ENCODE data around the gene TUBB6. TPM values are rescaled to one million over a fixed set of nuclear protein-coding genes. Genes with fewer than 3 reads are reported as not detected.

TUBB6 gene
- polyA plus RNA-seq, 1 donor from 2014 or later: 3.8 TPM

- H3F3A ChIP-seq (ENCODE audit: insufficient read depth, low read length, poor library complexity, severe bottlenecking): no peaks in the 10 kb centered on the region
- TF ChIP-seq POLR2AphosphoS5 (IDR thresholded peaks at IDR 0.05) (no peak), EP300 (conservative IDR thresholded peaks at IDR 0.05; ENCODE audit: poor library complexity, severe bottlenecking) (no peak), TAF1 (IDR thresholded peaks at IDR 0.05; ENCODE audit: low read depth) (no peak), MXI1 (conservative IDR thresholded peaks at IDR 0.05; ENCODE audit: poor library complexity, severe bottlenecking) (no peak), REST (IDR thresholded peaks at IDR 0.05; ENCODE audit: borderline replicate concordance) (no peak)
- H2AFZ ChIP-seq (ENCODE audit: low read depth, low read length): no peak overlapping the region
- H3K9me2 ChIP-seq (ENCODE audit: insufficient read depth, low read length): no peaks in the 10 kb centered on the region
- H3K9ac ChIP-seq (ENCODE audit: low read length): no peak overlapping the region
- no peaks in the 10 kb centered on the region for H3K36me3 ChIP-seq (ENCODE audit: insufficient read depth, low read length)
- no peaks in the 10 kb centered on the region for H3K27me3 ChIP-seq (ENCODE audit: insufficient read depth, low read depth, low read length)
- no peak overlapping the region for H3K4me3 ChIP-seq (ENCODE audit: low read length)
- no peaks in the 10 kb centered on the region for H3K79me2 ChIP-seq (replicated peaks; ENCODE audit: insufficient read depth, low read length)
- no peak overlapping the region for H3K4me2 ChIP-seq (ENCODE audit: low read length)
- H3K9me3 ChIP-seq (ENCODE audit: low read length): no peaks in the 10 kb centered on the region
- no peaks in the 10 kb centered on the region for H4K20me1 ChIP-seq (ENCODE audit: insufficient read depth)
- no peak overlapping the region for H3K27ac ChIP-seq (ENCODE audit: low read length)
Measured at GRCh38 chr18:12328179-12328823, 20.3 kb downstream of the TUBB6 start.

DNA sequence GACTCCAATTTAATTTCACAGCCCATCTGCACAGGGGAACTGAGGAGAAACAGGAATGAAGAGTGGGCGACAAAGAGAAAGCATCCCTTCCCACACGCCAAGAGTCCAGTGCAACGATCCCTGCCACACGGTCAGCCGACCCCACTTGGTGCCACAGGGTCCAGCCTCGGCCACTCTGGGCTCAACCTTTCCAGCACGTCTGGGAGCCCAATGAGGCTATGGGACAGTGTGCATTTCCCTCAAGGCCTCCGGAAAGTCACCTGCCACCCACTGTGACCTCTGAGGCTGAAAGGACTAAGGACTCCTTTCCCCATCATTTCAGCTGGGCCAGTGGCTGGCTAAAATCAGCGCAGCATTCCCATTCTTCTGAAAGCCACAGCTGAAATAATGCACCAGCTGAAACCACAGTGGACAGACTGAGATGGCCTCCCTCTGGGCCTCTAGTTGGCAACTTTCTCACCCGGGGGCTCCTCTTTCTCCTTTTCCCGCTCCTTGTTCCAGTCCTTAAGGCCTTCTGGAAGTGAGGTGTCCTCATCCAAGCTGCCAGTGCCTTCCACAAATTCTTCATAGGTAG lies 21.2 kb downstream of the TUBB6 start:
- Histone ChIP-seq H4K20me1 (ENCODE audit: insufficient read depth) (no peaks in the 10 kb centered on the region), H3K9me2 (ENCODE audit: insufficient read depth, low read length) (no peaks in the 10 kb centered on the region), H3K79me2 (replicated peaks; ENCODE audit: insufficient read depth, low read length) (no peaks in the 10 kb centered on the region), H3K9ac (ENCODE audit: low read length) (no peak overlapping the region), H2AFZ (ENCODE audit: low read depth, low read length) (no peak overlapping the region), H3K4me2 (ENCODE audit: low read length) (no peak overlapping the region), H3K27me3 (ENCODE audit: insufficient read depth, low read depth, low read length) (no peaks in the 10 kb centered on the region), H3K27ac (ENCODE audit: low read length) (no peak overlapping the region), H3K36me3 (ENCODE audit: insufficient read depth, low read length) (no peaks in the 10 kb centered on the region), H3K4me3 (ENCODE audit: low read length) (no peak overlapping the region), H3K9me3 (ENCODE audit: low read length) (no peaks in the 10 kb centered on the region), H3F3A (ENCODE audit: insufficient read depth, low read length, poor library complexity, severe bottlenecking) (no peaks in the 10 kb centered on the region)
- TF ChIP-seq SMC3 (conservative IDR thresholded peaks at IDR 0.05; ENCODE audit: poor library complexity) (no peak), EZH2 (IDR thresholded peaks at IDR 0.05; ENCODE audit: borderline replicate concordance, insufficient read depth, low read length, poor library complexity, severe bottlenecking) (no peak), POLR2AphosphoS5 (IDR thresholded peaks at IDR 0.05) (no peak), REST (IDR thresholded peaks at IDR 0.05; ENCODE audit: borderline replicate concordance) (no peak), EP300 (conservative IDR thresholded peaks at IDR 0.05; ENCODE audit: poor library complexity, severe bottlenecking) (no peak), RAD21 (conservative IDR thresholded peaks at IDR 0.05) (no peak), TAF1 (IDR thresholded peaks at IDR 0.05; ENCODE audit: low read depth) (no peak), MXI1 (conservative IDR thresholded peaks at IDR 0.05; ENCODE audit: poor library complexity, severe bottlenecking) (no peak), CTCF (IDR thresholded peaks at IDR 0.05; ENCODE audit: poor library complexity, severe bottlenecking) (no peak)

Data from neural cell (in vitro differentiated cells).